ENCODE measurements around the gene PGPEP1.

- TF ChIP-seq, protein P1, sequence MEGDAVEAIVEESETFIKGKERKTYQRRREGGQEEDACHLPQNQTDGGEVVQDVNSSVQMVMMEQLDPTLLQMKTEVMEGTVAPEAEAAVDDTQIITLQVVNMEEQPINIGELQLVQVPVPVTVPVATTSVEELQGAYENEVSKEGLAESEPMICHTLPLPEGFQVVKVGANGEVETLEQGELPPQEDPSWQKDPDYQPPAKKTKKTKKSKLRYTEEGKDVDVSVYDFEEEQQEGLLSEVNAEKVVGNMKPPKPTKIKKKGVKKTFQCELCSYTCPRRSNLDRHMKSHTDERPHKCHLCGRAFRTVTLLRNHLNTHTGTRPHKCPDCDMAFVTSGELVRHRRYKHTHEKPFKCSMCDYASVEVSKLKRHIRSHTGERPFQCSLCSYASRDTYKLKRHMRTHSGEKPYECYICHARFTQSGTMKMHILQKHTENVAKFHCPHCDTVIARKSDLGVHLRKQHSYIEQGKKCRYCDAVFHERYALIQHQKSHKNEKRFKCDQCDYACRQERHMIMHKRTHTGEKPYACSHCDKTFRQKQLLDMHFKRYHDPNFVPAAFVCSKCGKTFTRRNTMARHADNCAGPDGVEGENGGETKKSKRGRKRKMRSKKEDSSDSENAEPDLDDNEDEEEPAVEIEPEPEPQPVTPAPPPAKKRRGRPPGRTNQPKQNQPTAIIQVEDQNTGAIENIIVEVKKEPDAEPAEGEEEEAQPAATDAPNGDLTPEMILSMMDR (conservative IDR thresholded peaks at IDR 0.05) = no peak
- TF ChIP-seq ZFX (IDR thresholded peaks at IDR 0.05) = no peak
Observed at GRCh38 chr19:18310118-18310909, 30.1 kb upstream of the PGPEP1 start.
